ENCODE measurements around the gene FSIP2.

GRCh38 chr2:185787227-185788145, 48.9 kb downstream of the FSIP2 start:
- TF ChIP-seq CTCF (IDR thresholded peaks at IDR 0.05), result no peak
- TF ChIP-seq POLR2A (IDR thresholded peaks at IDR 0.05), result no peak
- TF ChIP-seq EP300 (IDR thresholded peaks at IDR 0.05), result no peak
